GM23338 (cell line): ENCODE measurements around the gene ANAPC2. TPM values are rescaled to one million over a fixed set of nuclear protein-coding genes. Genes with fewer than 3 reads are reported as not detected.
A peak's percentile ranks its signal among the peaks of the same experiment; 100 is the strongest.

Experiments
- ATAC-seq: fragments of 200-7000 bp; cut with Tn5 transposase; 3 replicates; pipeline ENCODE4 v1.9.1; 2020
- DNase-seq: peaks from one replicate; pipeline ENCODE4 v3.0.0-alpha.2; 2015; ENCODE audit warnings: low spot score
- H2AFZ ChIP-seq: fragments of 200-600 bp; sonication (generic); 2 replicates; pipeline ENCODE4 v1.8.0; 2016; ENCODE audit warnings: antibody characterized with exemption, mild to moderate bottlenecking, moderate library complexity
- H3F3A ChIP-seq: fragments of 200-600 bp; sonication (generic); replicated peaks from 2 replicates; pipeline ENCODE4 v1.8.0; 2017; ENCODE audit warnings: antibody characterized with exemption, mixed run types, low read depth
- H3K27ac ChIP-seq: fragments of 200-600 bp; sonication (generic); 2 replicates; pipeline ENCODE4 v1.6.1; 2016; ENCODE audit warnings: low read depth
- H3K27me3 ChIP-seq: fragments of 200-600 bp; sonication (generic); 2 replicates; pipeline ENCODE4 v1.8.0; 2016; ENCODE audit warnings: mild to moderate bottlenecking, mixed run types, moderate library complexity; ENCODE audit not compliant: insufficient read depth
- H3K36me3 ChIP-seq: fragments of 200-600 bp; sonication (generic); 2 replicates; pipeline ENCODE4 v1.8.0; 2016; ENCODE audit warnings: mild to moderate bottlenecking; ENCODE audit not compliant: insufficient read depth
- H3K4me1 ChIP-seq: fragments of 200-600 bp; sonication (generic); 2 replicates; pipeline ENCODE4 v1.8.0; 2016; ENCODE audit warnings: mild to moderate bottlenecking, moderate library complexity; ENCODE audit not compliant: insufficient read depth
- H3K4me2 ChIP-seq: fragments of 200-600 bp; sonication (generic); 2 replicates; pipeline ENCODE4 v1.7.1; 2017; ENCODE audit warnings: mixed run types
- H3K4me3 ChIP-seq: fragments of 200-600 bp; sonication (generic); 2 replicates; pipeline ENCODE4 v1.6.1; 2016; ENCODE audit warnings: mixed run types
- H3K79me2 ChIP-seq: fragments of 200-600 bp; sonication (generic); replicated peaks from 2 replicates; pipeline ENCODE4 v1.8.0; 2017; ENCODE audit warnings: mild to moderate bottlenecking; ENCODE audit not compliant: insufficient read depth
- H3K9me2 ChIP-seq: fragments of 200-600 bp; sonication (generic); 2 replicates; pipeline ENCODE4 v1.8.0; 2017; ENCODE audit not compliant: insufficient read depth
- H4K20me1 ChIP-seq: fragments of 200-600 bp; sonication (generic); replicated peaks from 2 replicates; pipeline ENCODE4 v1.8.0; 2017; ENCODE audit warnings: mild to moderate bottlenecking; ENCODE audit not compliant: insufficient read depth
- H3K27ac Mint-ChIP-seq: 2 replicates; pipeline ENCODE4 v1.8.0; 2020; ENCODE audit warnings: inconsistent platforms, mild to moderate bottlenecking, moderate library complexity, mixed read lengths
- H3K27me3 Mint-ChIP-seq: 3 replicates; pipeline ENCODE4 v1.8.0; 2022; ENCODE audit warnings: low read depth, mild to moderate bottlenecking, moderate library complexity, mixed read lengths, inconsistent platforms; ENCODE audit not compliant: insufficient read depth, poor library complexity
- H3K36me3 Mint-ChIP-seq: 3 replicates; pipeline ENCODE4 v1.8.0; 2021; ENCODE audit warnings: low read depth, mild to moderate bottlenecking, inconsistent platforms, moderate library complexity, mixed read lengths
- H3K4me1 Mint-ChIP-seq: 3 replicates; pipeline ENCODE4 v1.8.0; 2020; ENCODE audit warnings: mild to moderate bottlenecking, inconsistent platforms, mixed read lengths
- H3K4me3 Mint-ChIP-seq: 3 replicates; pipeline ENCODE4 v1.8.0; 2021; ENCODE audit warnings: moderate library complexity, mild to moderate bottlenecking, inconsistent platforms, mixed read lengths
- H3K9me3 Mint-ChIP-seq: 3 replicates; pipeline ENCODE4 v1.8.0; 2020; ENCODE audit warnings: moderate library complexity, mild to moderate bottlenecking, inconsistent platforms, mixed read lengths
- CREB1 ChIP-seq: fragments of 250-450 bp; sonication (Bioruptor Pico); IDR thresholded peaks from 2 replicates; pipeline ENCODE4 v1.5.0; 2020; ENCODE audit warnings: low read depth, mild to moderate bottlenecking, moderate library complexity
- CTCF ChIP-seq, 2 experiments: fragments of 200-600 bp in 1 of 2; sonication (generic) in 1 of 2; conservative IDR thresholded peaks; 2 replicates each; pipeline versions ENCODE4 v1.5.1 to v1.6.1; 2016 to 2017; ENCODE audit warnings: antibody characterized with exemption in 2 of 2, low read depth in 2 of 2, mild to moderate bottlenecking in 2 of 2, moderate library complexity in 1 of 2
- EZH2 ChIP-seq: fragments of 200-600 bp; sonication (generic); IDR thresholded peaks from one replicate; pipeline ENCODE4 v1.8.0; 2017; ENCODE audit warnings: antibody characterized with exemption, mild to moderate bottlenecking, low read depth; ENCODE audit not compliant: unreplicated experiment
- EZH2phosphoT487 ChIP-seq: fragments of 200-600 bp; sonication (generic); IDR thresholded peaks from one replicate; pipeline ENCODE4 v1.8.1; 2018; ENCODE audit warnings: antibody characterized with exemption; ENCODE audit not compliant: unreplicated experiment
- JUNB ChIP-seq: IDR thresholded peaks from one replicate; pipeline ENCODE4 v1.6.1; 2016; ENCODE audit warnings: antibody characterized with exemption; ENCODE audit not compliant: unreplicated experiment
- NANOG ChIP-seq: IDR thresholded peaks from 2 replicates; pipeline ENCODE4 v1.6.1; 2016; ENCODE audit warnings: antibody characterized with exemption, borderline replicate concordance
- POLR2AphosphoS5 ChIP-seq: IDR thresholded peaks from 2 replicates; pipeline ENCODE4 v1.6.1; 2016; ENCODE audit warnings: antibody characterized with exemption, low read depth
- STAT1 ChIP-seq: IDR thresholded peaks from one replicate; pipeline ENCODE4 v1.6.1; 2016; ENCODE audit warnings: antibody characterized with exemption; ENCODE audit not compliant: unreplicated experiment
- ZNF114 ChIP-seq: fragments of 250-450 bp; sonication (Bioruptor Pico); IDR thresholded peaks from 2 replicates; pipeline ENCODE4 v1.5.0; 2020; ENCODE audit warnings: mild to moderate bottlenecking, moderate library complexity
- ZNF331 ChIP-seq: fragments of 250-450 bp; sonication (Bioruptor Pico); IDR thresholded peaks from 2 replicates; pipeline ENCODE4 v1.5.0; 2020; ENCODE audit warnings: low read depth, mild to moderate bottlenecking, moderate library complexity
- ZNF462 ChIP-seq: fragments of 250-450 bp; sonication (Bioruptor Pico); IDR thresholded peaks from 2 replicates; pipeline ENCODE4 v1.5.0; 2020; ENCODE audit warnings: mild to moderate bottlenecking, moderate library complexity
- polyA plus RNA-seq: library from polyadenylated mRNA; unstranded; fragments of >200 nt; fragmentation: Nextera tagmentation; extraction: Ambion mirVana; gene quantifications from 2 replicates; pipeline ENCODE4 v1.2.1, GENCODE V29; 2016
- total RNA-seq: library from RNA; depleted of rRNA; stranded (reverse); fragments of >200 nt; shearing (Covaris generic); gene quantifications from 2 replicates; pipeline ENCODE4 v1.2.3, GENCODE V29; 2014
- TF ChIP-seq, protein P1 (sequence below): IDR thresholded peaks from one replicate; pipeline ENCODE4 v1.6.1; 2018; ENCODE audit warnings: antibody characterized with exemption; ENCODE audit not compliant: unreplicated experiment
- TF ChIP-seq, protein P2 (sequence below): IDR thresholded peaks from 2 replicates; pipeline ENCODE4 v1.6.1; 2016; ENCODE audit warnings: antibody characterized with exemption

ANAPC2 gene
- total and polyA plus RNA-seq, 2 experiments from 2014 or later = 16.4 to 42.9 TPM

- H3K27ac ChIP-seq = peak within 1 kb of the TSS; percentile 80; the same call in 1 of the 2 replicates
These were observed 17.0 kb upstream of the ANAPC2 start, which contains the start of the genes NDOR1 and TMEM203 for GRCh38 chr9:137205126-137206069. Gene NDOR1 (plus strand): TSS chr9:137205700. CDS start chr9:137205778, 78 bp downstream. Gene TMEM203 (minus strand): TSS chr9:137205648. CDS start chr9:137205414, 234 bp downstream.

More at GRCh38 chr9:137205126-137206069, 17.0 kb upstream of the ANAPC2 start, which contains the start of the genes NDOR1 and TMEM203:
- H3K27me3 Mint-ChIP-seq = peaks cover 24% of the 10 kb centered on the region
- peak within 1 kb of the TSS; percentile 98 for H3K4me3 ChIP-seq
- no peaks in the 10 kb centered on the region for H3K27me3 ChIP-seq
- H3K9me3 Mint-ChIP-seq = no peaks in the 10 kb centered on the region
- H3K4me3 Mint-ChIP-seq = peak within 1 kb of the TSS; percentile 97
- ATAC-seq = peak; percentile 46
- peaks cover 21% of the 10 kb centered on the region; the same call in 1 of the 2 replicates for H3F3A ChIP-seq
- TF ChIP-seq POLR2AphosphoS5 = peak; percentile 86
- TF ChIP-seq EZH2phosphoT487 = no peak
- no peak for TF ChIP-seq NANOG
- TF ChIP-seq JUNB = no peak
- no peak for TF ChIP-seq ZNF462
- no peak for TF ChIP-seq ZNF331 (CRISPR knock-in tag)
- no peak for TF ChIP-seq ZNF114
- TF ChIP-seq EZH2 = no peak
- TF ChIP-seq, protein P1, sequence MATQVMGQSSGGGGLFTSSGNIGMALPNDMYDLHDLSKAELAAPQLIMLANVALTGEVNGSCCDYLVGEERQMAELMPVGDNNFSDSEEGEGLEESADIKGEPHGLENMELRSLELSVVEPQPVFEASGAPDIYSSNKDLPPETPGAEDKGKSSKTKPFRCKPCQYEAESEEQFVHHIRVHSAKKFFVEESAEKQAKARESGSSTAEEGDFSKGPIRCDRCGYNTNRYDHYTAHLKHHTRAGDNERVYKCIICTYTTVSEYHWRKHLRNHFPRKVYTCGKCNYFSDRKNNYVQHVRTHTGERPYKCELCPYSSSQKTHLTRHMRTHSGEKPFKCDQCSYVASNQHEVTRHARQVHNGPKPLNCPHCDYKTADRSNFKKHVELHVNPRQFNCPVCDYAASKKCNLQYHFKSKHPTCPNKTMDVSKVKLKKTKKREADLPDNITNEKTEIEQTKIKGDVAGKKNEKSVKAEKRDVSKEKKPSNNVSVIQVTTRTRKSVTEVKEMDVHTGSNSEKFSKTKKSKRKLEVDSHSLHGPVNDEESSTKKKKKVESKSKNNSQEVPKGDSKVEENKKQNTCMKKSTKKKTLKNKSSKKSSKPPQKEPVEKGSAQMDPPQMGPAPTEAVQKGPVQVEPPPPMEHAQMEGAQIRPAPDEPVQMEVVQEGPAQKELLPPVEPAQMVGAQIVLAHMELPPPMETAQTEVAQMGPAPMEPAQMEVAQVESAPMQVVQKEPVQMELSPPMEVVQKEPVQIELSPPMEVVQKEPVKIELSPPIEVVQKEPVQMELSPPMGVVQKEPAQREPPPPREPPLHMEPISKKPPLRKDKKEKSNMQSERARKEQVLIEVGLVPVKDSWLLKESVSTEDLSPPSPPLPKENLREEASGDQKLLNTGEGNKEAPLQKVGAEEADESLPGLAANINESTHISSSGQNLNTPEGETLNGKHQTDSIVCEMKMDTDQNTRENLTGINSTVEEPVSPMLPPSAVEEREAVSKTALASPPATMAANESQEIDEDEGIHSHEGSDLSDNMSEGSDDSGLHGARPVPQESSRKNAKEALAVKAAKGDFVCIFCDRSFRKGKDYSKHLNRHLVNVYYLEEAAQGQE = no peak
- no peak for TF ChIP-seq CTCF (conservative IDR thresholded peaks at IDR 0.05; ENCODE audit: low read depth in 2 of 2)
- TF ChIP-seq STAT1 = no peak
- TF ChIP-seq CREB1 (CRISPR knock-in tag) = peak; percentile 98
- TF ChIP-seq, protein P2, sequence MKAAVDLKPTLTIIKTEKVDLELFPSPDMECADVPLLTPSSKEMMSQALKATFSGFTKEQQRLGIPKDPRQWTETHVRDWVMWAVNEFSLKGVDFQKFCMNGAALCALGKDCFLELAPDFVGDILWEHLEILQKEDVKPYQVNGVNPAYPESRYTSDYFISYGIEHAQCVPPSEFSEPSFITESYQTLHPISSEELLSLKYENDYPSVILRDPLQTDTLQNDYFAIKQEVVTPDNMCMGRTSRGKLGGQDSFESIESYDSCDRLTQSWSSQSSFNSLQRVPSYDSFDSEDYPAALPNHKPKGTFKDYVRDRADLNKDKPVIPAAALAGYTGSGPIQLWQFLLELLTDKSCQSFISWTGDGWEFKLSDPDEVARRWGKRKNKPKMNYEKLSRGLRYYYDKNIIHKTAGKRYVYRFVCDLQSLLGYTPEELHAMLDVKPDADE = peak; percentile 82
- DNase-seq = peak; percentile 97
- peak within 1 kb of the TSS; percentile 98 for H3K4me2 ChIP-seq
- peak within 1 kb of the TSS; percentile 97; the same call in 1 of the 2 replicates for H2AFZ ChIP-seq
- peaks cover 30% of the 10 kb centered on the region for H3K4me1 Mint-ChIP-seq
- peaks cover 42% of the 10 kb centered on the region for H3K79me2 ChIP-seq
- H3K27ac Mint-ChIP-seq = peak within 1 kb of the TSS; percentile 93
- H3K4me1 ChIP-seq = peaks cover 24% of the 10 kb centered on the region
- peaks cover 28% of the 10 kb centered on the region for H3K36me3 Mint-ChIP-seq
- peaks cover 14% of the 10 kb centered on the region for H4K20me1 ChIP-seq
- H3K9me2 ChIP-seq = no peaks in the 10 kb centered on the region
- no peaks in the 10 kb centered on the region for H3K36me3 ChIP-seq
